NCI-H446 treated with DMSO at 0.1 percent for 48 hours (cell line): Measurements from ENCODE around the gene PER1.
A peak's percentile ranks its signal among the peaks of the same experiment; 100 is the strongest.
"Not testable (repeated sequence)": the region's sequence is repeated elsewhere in the genome, so short reads cannot be mapped to it uniquely, and the experiment has no call there.

ENCODE experiments used
- DNase-seq: peaks from one replicate; lab custom pipeline; 2025; lab: John Stamatoyannopoulos, UW

Gene PER1

GRCh38 chr17:8119581-8120519, 32.4 kb downstream of the PER1 start:
- peak; percentile 84 for DNase-seq

GRCh38 chr17:8118769-8119580, 33.2 kb downstream of the PER1 start:
- peak; percentile 78 for DNase-seq

GRCh38 chr17:8117980-8118768, 34.0 kb downstream of the PER1 start, which contains the start of gene ALOXE3:
Gene ALOXE3, minus strand, starts transcription at chr17:8118514. Its CDS starts 524 bp downstream, at chr17:8117990.
- DNase-seq = no peak

DNA sequence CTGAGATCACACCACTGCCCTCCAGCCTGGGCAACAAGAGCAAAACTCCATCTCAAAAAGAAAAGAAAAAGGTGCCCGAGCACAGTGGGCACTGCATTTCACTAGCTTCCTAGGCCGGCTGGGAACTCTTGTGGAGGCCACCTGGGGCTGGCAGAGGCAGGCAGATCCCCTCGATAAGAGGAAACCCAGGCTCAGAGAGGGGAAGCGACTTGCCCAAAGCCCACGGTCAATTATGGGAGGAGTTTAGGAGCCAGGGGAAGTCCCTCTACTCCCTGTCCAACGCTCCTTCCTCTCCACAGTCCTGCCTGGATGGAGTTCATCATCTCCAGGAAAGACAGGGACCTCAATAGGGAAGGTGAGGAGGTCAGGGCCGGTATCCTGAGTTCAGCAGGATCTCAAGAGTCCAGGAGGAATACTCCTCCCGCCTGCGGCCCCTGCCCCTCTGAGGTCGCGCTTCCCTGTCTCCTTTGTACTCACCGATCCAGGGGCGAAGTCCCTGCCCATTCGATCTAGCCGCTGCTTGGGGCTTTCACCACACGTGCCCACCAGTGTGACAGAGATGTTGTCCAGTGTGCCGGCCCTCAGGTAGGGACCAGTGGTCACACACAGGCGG, 34.7 kb downstream of the PER1 start:
- no peak for DNase-seq

DNA sequence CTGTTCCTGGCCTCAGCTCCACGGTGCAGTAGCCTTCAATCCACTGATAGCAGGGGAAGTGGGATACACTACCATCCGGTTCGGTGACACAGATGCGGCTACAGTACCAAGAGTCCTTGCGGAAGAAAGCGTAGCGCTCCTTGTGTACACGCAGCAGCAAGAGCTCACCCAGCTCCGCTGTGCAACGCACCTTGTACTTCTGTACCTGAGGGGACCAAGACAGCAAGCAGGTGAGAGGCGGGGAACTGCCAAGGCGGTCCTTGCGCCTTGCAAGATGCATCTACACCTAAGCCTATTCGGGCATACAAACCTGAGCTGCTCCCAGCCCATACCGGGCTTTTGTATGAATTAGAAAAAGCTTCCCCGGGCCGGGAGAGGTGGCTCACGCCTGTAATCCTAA, 35.4 kb downstream of the PER1 start:
- no peak for DNase-seq

DNA sequence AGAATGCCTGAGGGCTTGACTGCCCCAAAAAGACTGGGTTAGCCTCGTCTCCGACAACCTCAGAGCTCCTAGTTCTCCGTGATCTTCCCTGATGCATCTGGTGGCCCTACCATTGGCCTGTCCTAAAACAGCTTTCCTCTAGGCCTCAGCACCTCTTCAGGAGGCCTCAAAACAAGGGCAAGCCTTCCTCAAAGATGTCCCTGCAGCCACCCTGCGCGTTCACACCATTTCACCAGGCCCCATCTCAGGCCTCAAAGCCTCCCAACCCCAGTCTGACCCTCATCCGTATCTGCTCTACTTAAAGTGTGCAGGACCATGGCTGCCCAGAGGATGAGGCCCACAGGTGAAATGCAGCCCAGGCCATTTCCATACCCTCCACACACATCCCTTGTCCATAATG, 41.3 kb downstream of the PER1 start:
- DNase-seq = no peak

- DNase-seq = no peak
These were observed 41.8 kb downstream of the PER1 start for GRCh38 chr17:8110456-8110804.

GRCh38 chr17:8109661-8110455, 42.3 kb downstream of the PER1 start:
- DNase-seq = no peak

GRCh38 chr17:8108972-8109660, 43.1 kb downstream of the PER1 start:
- no peak for DNase-seq

DNA sequence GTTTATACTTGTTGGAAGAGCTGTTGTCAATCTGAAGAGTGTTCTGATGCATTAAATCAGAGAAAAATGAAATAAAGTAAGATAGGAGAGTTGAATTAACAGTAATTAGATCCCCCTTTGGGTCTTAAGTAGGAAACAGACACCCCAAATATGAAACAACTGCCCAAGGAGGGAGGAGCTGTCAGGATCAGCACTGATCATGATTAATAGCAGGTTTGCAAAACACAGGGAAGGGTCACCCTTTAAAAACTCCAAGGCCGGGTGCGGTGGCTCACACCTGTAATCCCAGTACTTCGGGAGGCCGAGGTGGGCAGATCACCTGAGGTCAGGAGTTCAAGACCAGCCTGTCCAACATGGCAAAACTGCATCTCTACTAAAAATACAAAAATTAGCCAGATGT, 45.2 kb downstream of the PER1 start:
- DNase-seq = not testable (repeated sequence)

- no peak for DNase-seq
These were observed 46.2 kb downstream of the PER1 start for GRCh38 chr17:8105957-8106398.

GRCh38 chr17:8104911-8105310, 47.3 kb downstream of the PER1 start:
- no peak for DNase-seq

GRCh38 chr17:8103549-8103948, 48.7 kb downstream of the PER1 start:
- DNase-seq = no peak

DNA sequence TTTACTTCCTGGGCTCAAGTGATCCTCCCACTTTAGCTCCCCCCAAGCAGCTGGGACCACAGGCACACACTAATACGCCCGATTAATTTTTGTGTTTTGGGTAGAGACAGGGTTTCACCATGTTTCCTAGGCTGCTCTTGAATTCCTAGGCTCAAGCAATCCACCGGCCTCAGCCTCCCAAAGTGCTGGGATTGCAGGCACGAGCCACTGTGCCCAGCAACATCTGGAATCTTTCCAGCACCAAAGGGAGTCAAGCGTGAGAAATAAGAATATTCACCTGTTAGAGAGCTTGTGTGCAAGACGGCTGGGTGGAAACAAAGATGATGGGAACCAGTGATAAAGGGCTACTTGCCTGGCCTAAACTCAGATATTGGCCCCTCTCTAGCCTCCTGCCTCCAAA, 50.5 kb downstream of the PER1 start:
- DNase-seq = no peak

DNA sequence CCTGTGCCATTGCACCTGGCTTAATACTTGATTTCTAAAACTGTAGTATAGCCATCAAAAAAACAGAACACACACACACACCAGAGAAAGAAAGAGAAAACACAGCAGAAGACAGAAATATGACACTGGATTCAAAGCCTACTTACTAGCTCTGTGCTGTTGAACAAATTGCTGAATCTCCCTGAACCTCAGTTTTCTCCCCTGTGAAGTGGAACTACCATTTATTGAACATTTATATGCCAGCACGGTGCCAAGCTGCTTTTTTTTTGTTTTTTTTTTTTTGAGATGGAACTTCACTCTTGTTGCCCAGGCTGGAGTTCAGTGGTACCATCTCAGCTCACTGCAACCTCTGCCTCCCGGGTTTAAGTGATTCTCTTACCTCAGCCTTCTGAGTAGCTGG, 51.4 kb downstream of the PER1 start:
- no peak for DNase-seq

DNA sequence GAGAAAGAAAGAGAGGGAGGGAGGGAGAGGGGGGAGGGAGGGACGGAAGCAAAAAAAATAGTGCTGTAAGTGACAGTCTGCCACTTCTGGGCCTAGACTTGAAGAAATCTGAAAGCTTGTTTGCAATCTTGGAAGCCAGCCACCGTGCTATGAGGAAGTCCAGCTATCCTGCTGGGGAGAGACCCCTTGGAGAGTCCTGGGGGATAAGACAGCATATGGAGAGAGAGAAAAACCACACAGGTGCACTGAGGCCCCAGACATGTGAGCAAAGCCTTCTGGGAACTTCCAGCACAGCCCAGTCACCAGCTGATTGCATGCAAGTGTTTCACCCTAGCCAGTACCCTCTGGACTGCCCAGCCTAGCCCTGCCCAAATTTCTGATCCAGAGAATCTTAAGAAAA, 52.1 kb downstream of the PER1 start:
- no peak for DNase-seq

GRCh38 chr17:8096541-8096940, 55.7 kb downstream of the PER1 start:
- DNase-seq = no peak

DNA sequence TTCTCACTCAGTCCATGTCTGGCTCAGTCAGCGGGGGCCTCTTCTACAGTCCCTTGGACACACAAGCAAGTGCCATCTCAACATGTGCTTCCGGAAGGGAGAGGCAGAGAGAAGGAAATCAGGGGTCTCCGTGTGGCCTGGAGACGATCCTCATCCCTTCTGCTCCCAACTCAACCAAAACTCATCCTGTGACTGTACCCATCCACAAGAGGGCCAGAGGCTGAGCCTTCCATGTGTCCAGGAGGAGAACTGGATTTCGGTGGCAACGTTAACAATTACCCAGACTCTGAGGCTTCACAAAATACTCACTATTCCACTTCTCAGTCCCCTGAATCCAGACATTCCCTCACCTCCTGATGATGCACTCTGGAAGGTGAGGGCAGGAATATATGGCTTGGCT, 56.8 kb downstream of the PER1 start:
- DNase-seq = no peak

DNA sequence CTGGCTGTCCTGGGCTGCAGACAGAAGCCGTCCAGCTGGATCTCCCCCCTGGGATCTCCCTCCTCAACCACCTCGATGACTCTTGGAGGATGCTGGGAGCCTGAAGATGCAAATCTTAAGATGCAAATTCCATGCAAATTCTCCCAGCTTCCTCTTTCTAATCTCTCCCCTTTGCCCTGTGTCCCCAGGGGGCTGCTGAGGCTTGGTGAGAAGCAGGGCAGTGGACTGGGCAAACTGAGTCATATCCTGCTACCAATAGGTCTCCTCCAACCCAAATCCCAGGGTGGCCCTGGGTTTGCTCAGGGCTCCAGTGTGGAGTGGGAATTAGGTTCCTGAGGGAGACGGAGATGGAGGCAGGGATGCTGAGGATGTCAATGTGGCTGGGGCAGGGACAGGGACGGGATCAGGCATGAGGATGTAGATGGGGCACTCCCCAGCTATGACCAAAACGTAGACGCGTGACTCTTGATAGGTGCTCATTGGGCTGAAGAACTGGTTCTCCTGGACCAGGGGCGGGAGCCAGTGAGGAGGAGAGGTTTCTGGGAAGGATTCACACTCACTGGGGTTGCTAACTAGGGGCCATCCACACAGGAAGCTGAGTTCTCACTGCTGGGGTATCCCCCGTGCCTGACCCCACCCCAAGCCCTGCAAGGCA, 61.0 kb downstream of the PER1 start:
- no peak for DNase-seq
